ENCODE data around the gene POU6F2.

GRCh38 chr7:39336442-39336841 is 358.7 kb downstream of the POU6F2 start:
- TF ChIP-seq CTCF (IDR thresholded peaks at IDR 0.05) (no peak), POLR2AphosphoS5 (IDR thresholded peaks at IDR 0.05) (no peak)

Measured in upper lobe of left lung (tissue), 4 donors.